Mucosa of rectum (tissue), 2 donors: Measurements from ENCODE around the gene VAPA.
A peak's percentile ranks its signal among the peaks of the same experiment; 100 is the strongest.
"Not testable (repeated sequence)": the region's sequence is repeated elsewhere in the genome, so short reads cannot be mapped to it uniquely, and the experiment has no call there.

Experiments used
- H3K27ac ChIP-seq, 2 donors: one replicate each; pipeline ENCODE4 v1.7.0; 2013; ENCODE audit warnings: inconsistent platforms in 2 of 2, low read depth in 2 of 2, low read length in 2 of 2
- H3K27me3 ChIP-seq, 2 donors: one replicate each; pipeline ENCODE4 v1.7.0; 2013; ENCODE audit warnings: low read length in 2 of 2; ENCODE audit not compliant: control insufficient read depth in 2 of 2, insufficient read depth in 2 of 2
- H3K36me3 ChIP-seq, 2 donors: one replicate each; pipeline ENCODE4 v1.7.0; 2013; ENCODE audit warnings: low read length in 2 of 2; ENCODE audit not compliant: control insufficient read depth in 2 of 2, insufficient read depth in 2 of 2
- H3K4me1 ChIP-seq, 2 donors: one replicate each; pipeline ENCODE4 v1.7.0; 2013; ENCODE audit warnings: low read length in 2 of 2, mild to moderate bottlenecking in 1 of 2; ENCODE audit not compliant: control insufficient read depth in 2 of 2, insufficient read depth in 2 of 2
- H3K4me3 ChIP-seq, 2 donors: one replicate each; pipeline ENCODE4 v1.7.0; 2013; ENCODE audit warnings: low read length in 2 of 2
- H3K9ac ChIP-seq, 2 donors: one replicate each; pipeline ENCODE4 v1.7.0; 2013; ENCODE audit warnings: low read length in 2 of 2, low read depth in 1 of 2, mild to moderate bottlenecking in 1 of 2
- H3K9me3 ChIP-seq, 2 donors: one replicate each; pipeline ENCODE4 v1.7.0; 2013; ENCODE audit warnings: low read length in 2 of 2; ENCODE audit not compliant: control insufficient read depth in 2 of 2
- donor health status: healthy.
- donor health status: Normal muscosa, but diverticular disease.

Gene VAPA

DNA sequence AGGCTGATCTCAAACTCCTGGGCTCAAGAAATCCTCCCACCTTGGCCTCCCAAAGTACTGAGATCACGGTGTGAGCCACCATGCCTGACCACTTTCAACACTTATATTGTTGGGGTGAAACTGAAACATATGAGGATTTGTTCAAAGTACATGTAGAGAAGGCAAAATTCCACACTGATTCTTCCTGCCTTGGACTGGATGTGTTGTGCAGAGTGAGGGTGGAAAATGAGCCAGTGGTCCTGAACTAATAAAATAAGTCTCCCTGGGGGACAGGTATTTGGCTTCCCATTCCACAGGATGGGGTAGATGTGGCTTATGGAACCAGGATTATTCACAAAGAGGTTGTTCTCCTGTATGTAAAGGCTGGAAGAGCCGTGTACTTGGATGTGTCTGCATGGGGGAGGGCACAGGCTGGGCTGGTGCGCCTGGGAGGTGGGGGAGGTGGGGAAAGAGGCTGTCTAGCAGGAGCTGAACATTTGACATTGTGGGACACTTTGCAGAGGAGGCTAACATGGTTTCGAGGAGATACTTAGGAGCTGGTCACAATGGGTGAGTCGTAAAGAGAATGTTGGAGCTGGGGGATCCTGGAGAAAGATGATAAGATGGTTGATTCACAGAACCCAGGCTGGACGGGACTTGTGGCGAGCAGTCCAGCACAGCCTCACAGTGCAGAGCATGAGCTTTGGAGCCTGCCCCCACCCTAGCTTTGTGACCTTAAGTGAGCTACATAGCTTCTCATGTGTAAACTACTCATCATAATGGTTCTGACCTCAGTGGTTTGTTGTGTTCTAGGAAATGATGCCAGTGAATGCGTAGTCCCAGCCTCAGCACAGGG is 28.4 kb upstream of the VAPA start, which contains the start of gene TXNDC2:
Gene TXNDC2 (plus strand): TSS at position 804 of the 835 bp plus-strand sequence. CDS start 708 bp downstream, outside the sequence.
- Histone ChIP-seq H3K4me3 (no peak within 1 kb of the TSS), H3K9me3 (no peaks in the 10 kb centered on the region), H3K27ac (no peak within 1 kb of the TSS), H3K36me3 (no peaks in the 10 kb centered on the region), H3K9ac (no peak within 1 kb of the TSS), H3K27me3 (no peaks in the 10 kb centered on the region), H3K4me1 (no peaks in the 10 kb centered on the region)

DNA sequence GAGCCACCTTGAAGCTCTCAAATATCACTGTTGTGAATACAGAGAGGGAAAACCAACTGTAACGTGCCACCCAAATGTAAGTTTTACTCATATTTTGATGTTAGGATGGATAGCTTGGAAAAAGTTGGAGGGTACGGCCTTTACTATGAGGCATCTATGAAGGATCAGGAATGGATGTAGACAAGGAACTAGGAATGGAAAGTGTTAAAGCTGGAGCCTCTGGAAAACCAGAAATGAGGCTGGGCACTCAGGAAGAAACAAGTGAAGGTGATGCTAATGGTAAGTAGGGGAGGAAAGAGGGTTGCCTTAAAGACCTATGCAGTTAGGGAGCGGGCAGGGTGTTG is 27.8 kb upstream of the VAPA start:
- Histone ChIP-seq H3K27ac (no peak overlapping the region), H3K4me3 (no peak overlapping the region), H3K27me3 (no peaks in the 10 kb centered on the region), H3K9ac (no peak overlapping the region), H3K9me3 (no peaks in the 10 kb centered on the region), H3K4me1 (no peaks in the 10 kb centered on the region), H3K36me3 (no peaks in the 10 kb centered on the region)

DNA sequence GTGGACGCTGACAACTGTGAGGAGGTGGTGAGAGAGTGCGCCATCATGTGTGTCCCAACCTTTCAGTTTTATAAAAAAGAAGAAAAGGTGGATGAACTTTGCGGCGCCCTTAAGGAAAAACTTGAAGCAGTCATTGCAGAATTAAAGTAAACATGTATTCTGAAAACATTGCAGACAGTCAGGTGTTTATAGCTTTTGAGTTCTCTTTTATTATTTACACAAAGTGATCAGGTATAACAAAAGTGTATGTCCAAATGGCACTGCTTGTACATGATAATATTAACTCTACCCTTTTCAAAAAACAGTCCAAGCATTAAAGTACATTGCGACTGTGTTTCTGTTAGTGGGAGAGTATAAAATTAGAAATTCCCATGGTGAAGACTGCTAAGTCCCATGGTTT is 25.8 kb upstream of the VAPA start:
- Histone ChIP-seq H3K27ac (no peak overlapping the region), H3K4me1 (no peaks in the 10 kb centered on the region), H3K36me3 (no peaks in the 10 kb centered on the region), H3K9ac (no peak overlapping the region), H3K27me3 (no peaks in the 10 kb centered on the region), H3K9me3 (no peaks in the 10 kb centered on the region), H3K4me3 (no peak overlapping the region)

DNA sequence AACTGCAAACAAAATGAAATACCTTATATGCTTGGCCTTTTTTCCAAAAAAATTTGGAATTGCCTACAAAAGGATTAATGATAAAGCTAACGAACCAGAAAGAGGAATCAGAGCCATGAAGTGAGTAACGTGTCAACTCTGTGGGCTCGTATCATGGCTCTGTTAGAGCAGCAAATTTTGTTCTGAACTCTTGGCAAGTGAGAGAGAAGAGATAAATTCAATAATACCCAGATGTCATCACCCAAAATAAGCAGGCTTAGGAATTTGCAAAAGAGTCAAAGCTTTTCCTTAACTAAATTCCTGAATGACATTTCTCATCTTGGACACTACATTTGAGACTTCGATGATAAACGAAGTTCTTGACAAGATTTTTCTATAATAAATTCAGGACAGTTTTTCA is 23.6 kb upstream of the VAPA start:
- no peaks in the 10 kb centered on the region for H3K4me1 ChIP-seq
- H3K36me3 ChIP-seq: no peaks in the 10 kb centered on the region
- H3K4me3 ChIP-seq: no peak overlapping the region
- no peak overlapping the region for H3K27ac ChIP-seq
- no peaks in the 10 kb centered on the region for H3K9me3 ChIP-seq
- no peaks in the 10 kb centered on the region for H3K27me3 ChIP-seq
- H3K9ac ChIP-seq: no peak overlapping the region

DNA sequence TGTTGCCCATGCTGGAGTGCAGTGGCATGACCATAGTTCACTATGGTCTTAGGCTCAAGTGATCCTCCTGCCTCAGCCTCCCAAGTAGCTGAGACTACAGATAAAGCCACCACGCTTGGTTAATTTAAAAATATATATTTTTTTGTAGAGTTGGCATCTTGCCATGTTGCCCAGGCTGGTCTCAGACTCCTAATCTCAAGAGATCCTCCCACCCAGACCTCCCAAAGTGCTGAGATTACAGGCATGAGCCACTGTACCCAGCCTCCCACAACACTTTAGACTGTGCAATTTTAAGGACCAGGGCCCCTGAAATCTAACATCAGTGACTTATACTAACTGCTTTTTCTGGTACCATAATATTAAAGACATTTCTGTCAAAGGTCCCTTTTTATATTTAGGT is 22.9 kb upstream of the VAPA start:
- Histone ChIP-seq H3K9ac (no peak overlapping the region), H3K36me3 (no peaks in the 10 kb centered on the region)

DNA sequence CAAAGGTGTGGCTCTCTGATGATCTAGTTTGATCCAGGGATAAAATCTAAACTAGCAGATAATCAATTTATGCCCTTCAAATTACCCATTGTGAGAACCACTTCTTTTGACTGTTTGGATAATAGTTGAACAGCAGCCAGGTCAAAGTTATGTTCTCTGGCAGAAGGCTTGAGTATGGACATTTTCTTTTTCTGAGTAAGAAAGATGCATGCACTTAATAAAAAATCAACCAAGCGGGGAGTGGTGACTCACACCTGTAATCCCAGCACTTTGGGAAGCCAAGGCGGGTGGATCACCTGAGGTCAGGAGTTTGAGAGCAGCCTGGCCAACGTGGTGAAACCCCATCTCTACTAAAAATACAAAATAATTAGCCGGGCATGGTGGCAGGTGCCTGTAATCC is 22.3 kb upstream of the VAPA start:
- H3K9me3 ChIP-seq, H3K9ac ChIP-seq, H3K27me3 ChIP-seq, H3K4me1 ChIP-seq, H3K27ac ChIP-seq, H3K36me3 ChIP-seq, H3K4me3 ChIP-seq: not testable (repeated sequence)

More for the DNA sequence above, 22.9 kb upstream of the VAPA start:
- no peaks in the 10 kb centered on the region for H3K27me3 ChIP-seq
- no peak overlapping the region for H3K27ac ChIP-seq
- no peaks in the 10 kb centered on the region for H3K9me3 ChIP-seq
- no peaks in the 10 kb centered on the region for H3K4me1 ChIP-seq
- H3K4me3 ChIP-seq: no peak overlapping the region

DNA sequence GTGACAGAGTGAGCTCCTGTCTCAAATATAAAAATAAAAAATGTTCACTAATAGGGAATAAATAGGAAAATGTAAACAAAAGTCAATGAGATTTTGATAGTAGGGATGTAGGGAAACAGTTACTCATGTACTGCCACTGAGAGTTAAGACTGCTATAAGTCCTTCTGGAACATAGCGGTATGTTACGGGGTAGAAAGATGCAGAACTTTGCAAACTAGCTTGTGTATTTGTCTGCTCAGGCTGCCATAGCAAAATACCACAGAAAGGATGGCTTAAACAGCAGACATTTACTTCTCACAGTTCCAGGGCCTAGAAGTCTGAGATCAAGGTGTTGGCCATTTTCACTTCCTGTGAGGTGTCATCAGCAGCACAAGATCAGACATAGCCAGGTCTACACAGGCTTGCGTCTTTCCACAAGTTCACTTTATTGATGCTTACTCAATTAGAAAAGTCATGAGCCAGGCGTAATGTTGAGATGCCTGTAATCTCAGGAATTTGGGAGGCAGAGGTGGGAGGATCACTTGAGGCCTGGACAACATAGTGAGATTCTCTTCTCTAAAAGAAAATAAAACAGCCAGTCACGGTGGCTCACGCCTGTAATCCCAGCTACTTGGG is 19.3 kb upstream of the VAPA start:
- Histone ChIP-seq H3K27ac (no peak overlapping the region), H3K4me3 (no peak overlapping the region), H3K36me3 (no peaks in the 10 kb centered on the region), H3K9me3 (no peaks in the 10 kb centered on the region), H3K4me1 (peaks cover 0 to 5% of the 10 kb centered on the region in 2 donors), H3K9ac (no peak overlapping the region), H3K27me3 (no peaks in the 10 kb centered on the region)

DNA sequence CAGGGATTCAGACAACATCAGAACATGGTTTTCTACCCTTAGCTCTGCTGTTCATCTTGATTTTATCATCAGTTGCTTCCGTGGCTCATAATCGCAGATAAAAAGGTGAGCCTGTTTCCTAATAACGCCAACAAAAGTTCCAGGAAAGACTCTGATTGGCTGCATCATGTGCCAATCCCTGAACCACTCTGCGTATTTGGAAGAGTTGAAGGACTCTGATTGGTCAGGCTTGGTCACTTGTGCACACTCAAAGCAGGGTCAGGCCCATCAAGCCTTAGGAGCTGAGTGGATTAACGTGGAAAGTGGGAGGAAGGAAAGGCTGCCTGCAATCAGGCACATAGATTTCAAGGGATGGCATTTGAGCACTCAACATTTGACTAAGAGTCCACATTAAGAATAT is 16.7 kb upstream of the VAPA start:
- Histone ChIP-seq H3K27me3 (no peaks in the 10 kb centered on the region), H3K9me3 (no peaks in the 10 kb centered on the region), H3K9ac (no peak overlapping the region), H3K36me3 (no peaks in the 10 kb centered on the region), H3K4me3 (no peak overlapping the region), H3K4me1 (peaks cover 0 to 5% of the 10 kb centered on the region in 2 donors), H3K27ac (no peak overlapping the region)

DNA sequence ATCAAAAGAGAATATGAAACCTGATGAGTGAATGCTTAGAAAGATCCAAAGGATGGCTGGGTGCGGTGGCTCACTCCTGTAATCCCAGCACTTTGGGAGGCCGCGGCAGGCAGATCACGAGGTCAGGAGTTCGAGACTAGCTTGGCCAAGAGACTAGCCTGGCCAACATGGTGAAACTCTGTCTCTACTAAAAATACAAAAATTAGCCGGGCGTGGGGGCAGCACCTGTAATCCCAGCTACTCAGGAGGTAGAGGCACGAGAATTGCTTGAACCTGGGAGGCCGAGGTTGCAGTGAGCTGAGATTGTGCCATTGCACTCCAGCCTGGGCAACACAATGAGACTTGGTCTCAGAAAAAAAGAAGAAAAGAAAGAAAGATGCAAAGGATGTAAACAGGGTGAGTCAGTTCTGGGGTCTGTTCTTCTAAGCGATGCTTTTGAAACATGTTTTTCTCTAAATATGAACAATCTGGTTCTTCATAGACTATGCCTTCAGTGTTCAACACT is 16.0 kb upstream of the VAPA start:
- not testable (repeated sequence) for H3K9ac ChIP-seq

DNA sequence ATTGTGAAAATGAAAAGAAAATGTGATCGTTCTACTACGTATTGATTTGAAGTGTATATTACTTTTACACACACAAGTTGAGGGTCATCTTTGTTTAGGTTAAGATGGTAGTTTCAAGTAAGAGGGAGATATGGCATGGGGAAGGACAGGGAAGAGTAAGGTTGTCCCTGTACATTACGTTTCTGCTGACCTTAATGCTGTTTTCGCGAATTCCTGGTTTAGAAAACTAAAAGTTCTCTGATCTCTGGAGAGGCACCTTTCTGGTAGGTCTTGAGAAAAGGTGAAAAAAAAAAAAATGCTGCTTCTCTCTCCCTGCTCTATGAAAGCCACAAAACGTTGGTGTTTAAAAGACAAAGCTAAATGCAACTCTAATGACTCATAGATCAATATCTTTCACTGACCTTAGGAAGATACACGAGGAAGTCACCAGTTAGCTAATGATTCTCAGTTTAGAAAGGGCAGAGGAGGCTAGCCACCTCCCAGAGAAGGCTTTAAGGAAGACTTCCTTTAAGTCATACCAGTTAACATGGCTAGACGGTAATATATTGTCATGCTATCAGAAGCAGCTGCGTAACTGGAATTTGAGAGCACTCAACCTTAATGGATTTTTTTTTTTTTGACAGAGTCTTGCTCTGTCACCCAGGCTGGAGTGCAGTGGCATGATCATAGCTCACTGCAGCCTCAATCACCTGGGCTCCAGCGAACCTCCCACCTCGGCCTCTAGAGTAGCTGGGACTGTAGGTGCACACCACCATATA is 14.8 kb upstream of the VAPA start:
- H3K9ac ChIP-seq: no peak overlapping the region
- H3K4me3 ChIP-seq: no peak overlapping the region
- H3K27ac ChIP-seq: peak overlapping the region; percentile 56 to 58
- no peaks in the 10 kb centered on the region for H3K9me3 ChIP-seq
- no peaks in the 10 kb centered on the region for H3K36me3 ChIP-seq
- no peaks in the 10 kb centered on the region for H3K27me3 ChIP-seq
- H3K4me1 ChIP-seq: peaks cover 0 to 5% of the 10 kb centered on the region in 2 donors

More for the DNA sequence above, 16.0 kb upstream of the VAPA start:
- not testable (repeated sequence) for H3K27ac ChIP-seq, H3K27me3 ChIP-seq, H3K4me3 ChIP-seq, H3K9me3 ChIP-seq, H3K4me1 ChIP-seq, H3K36me3 ChIP-seq
